ENCODE measurements around the gene PTPRM.

The PTPRM gene

GRCh38 chr18:8357320-8357719 is 790.2 kb downstream of the PTPRM start:
- DNase-seq, result no peak

GRCh38 chr18:8358033-8358765 is 791.1 kb downstream of the PTPRM start:
- no peak for DNase-seq

- DNase-seq, result no peak
Observed at GRCh38 chr18:8359076-8359475, 792.0 kb downstream of the PTPRM start.

GRCh38 chr18:8359481-8359880 is 792.4 kb downstream of the PTPRM start:
- no peak for DNase-seq

- DNase-seq, result no peak
Observed at GRCh38 chr18:8361941-8362471, 794.9 kb downstream of the PTPRM start.

GRCh38 chr18:8362863-8363262 is 795.7 kb downstream of the PTPRM start:
- DNase-seq, result no peak

GRCh38 chr18:8364385-8364784 is 797.3 kb downstream of the PTPRM start:
- no peak for DNase-seq

- DNase-seq, result no peak
Observed at GRCh38 chr18:8365006-8365405, 797.9 kb downstream of the PTPRM start.

GRCh38 chr18:8365528-8365927 is 798.4 kb downstream of the PTPRM start:
- DNase-seq, result no peak

- no peak for DNase-seq
Observed at GRCh38 chr18:8366070-8366469, 799.0 kb downstream of the PTPRM start.

- no peak for DNase-seq
Observed at GRCh38 chr18:8366656-8367055, 799.5 kb downstream of the PTPRM start.

- no peak for DNase-seq
Observed at GRCh38 chr18:8367217-8367988, 800.3 kb downstream of the PTPRM start.

GRCh38 chr18:8368512-8369217 is 801.5 kb downstream of the PTPRM start:
- DNase-seq, result no peak

- DNase-seq, result no peak
Observed at GRCh38 chr18:8373486-8373885, 806.4 kb downstream of the PTPRM start.

GRCh38 chr18:8374676-8375075 is 807.6 kb downstream of the PTPRM start:
- no peak for DNase-seq

- DNase-seq, result no peak
Observed at GRCh38 chr18:8375249-8375648, 808.1 kb downstream of the PTPRM start.

GRCh38 chr18:8376113-8376512 is 809.0 kb downstream of the PTPRM start:
- DNase-seq, result no peak

- DNase-seq, result no peak
Observed at GRCh38 chr18:8379187-8379941, 812.2 kb downstream of the PTPRM start.

GRCh38 chr18:8380006-8380405 is 812.9 kb downstream of the PTPRM start:
- DNase-seq, result no peak

GRCh38 chr18:8380926-8381325 is 813.8 kb downstream of the PTPRM start:
- no peak for DNase-seq

- DNase-seq, result no peak
Observed at GRCh38 chr18:8381821-8382459, 814.8 kb downstream of the PTPRM start.

- no peak for DNase-seq
Observed at GRCh38 chr18:8385400-8385799, 818.3 kb downstream of the PTPRM start.
